WTC11 (cell line): ENCODE measurements around the gene SLC29A1.

Source experiments
- HMGA2 ChIP-seq: fragments of 250-450 bp; sonication (Bioruptor Pico); IDR thresholded peaks from 2 replicates; pipeline ENCODE4 v1.4.0; 2021; ENCODE audit warnings: mild to moderate bottlenecking, moderate library complexity
- MXD4 ChIP-seq: fragments of 250-450 bp; sonication (Bioruptor Pico); IDR thresholded peaks from 2 replicates; pipeline ENCODE4 v1.8.0; 2021; ENCODE audit warnings: mild to moderate bottlenecking, moderate library complexity, borderline replicate concordance
- NFE2L1 ChIP-seq: sonication (generic); formaldehyde crosslinking; IDR thresholded peaks from 2 replicates; pipeline ENCODE4 v1.8.1; 2023; ENCODE audit warnings: missing genetic modification reagents
- NR2C2 ChIP-seq: sonication (generic); formaldehyde crosslinking; IDR thresholded peaks from 2 replicates; pipeline ENCODE4 v1.8.0; 2022; ENCODE audit warnings: mild to moderate bottlenecking, missing genetic modification reagents
- OVOL2 ChIP-seq: fragments of 250-450 bp; sonication (Bioruptor Pico); IDR thresholded peaks from 2 replicates; pipeline ENCODE4 v1.9.0; 2021; ENCODE audit warnings: mild to moderate bottlenecking, borderline replicate concordance
- TF ChIP-seq, protein P1 (sequence below): fragments of 200-600 bp; IDR thresholded peaks from 2 replicates; pipeline ENCODE4 v1.8.0; 2022; ENCODE audit warnings: antibody characterized with exemption
- TF ChIP-seq, protein P2 (sequence below): sonication (generic); formaldehyde crosslinking; IDR thresholded peaks from 2 replicates; pipeline ENCODE4 v1.8.1; 2023; ENCODE audit warnings: mild to moderate bottlenecking, missing genetic modification reagents, moderate library complexity
- TF ChIP-seq, protein P3 (sequence below): sonication (generic); formaldehyde crosslinking; IDR thresholded peaks from 2 replicates; pipeline ENCODE4 v1.8.0; 2022; ENCODE audit warnings: missing genetic modification reagents
- TF ChIP-seq, protein P4 (sequence below): sonication (generic); formaldehyde crosslinking; IDR thresholded peaks from 2 replicates; pipeline ENCODE4 v1.8.1; 2022; ENCODE audit warnings: mild to moderate bottlenecking, moderate library complexity, missing genetic modification reagents

DNA sequence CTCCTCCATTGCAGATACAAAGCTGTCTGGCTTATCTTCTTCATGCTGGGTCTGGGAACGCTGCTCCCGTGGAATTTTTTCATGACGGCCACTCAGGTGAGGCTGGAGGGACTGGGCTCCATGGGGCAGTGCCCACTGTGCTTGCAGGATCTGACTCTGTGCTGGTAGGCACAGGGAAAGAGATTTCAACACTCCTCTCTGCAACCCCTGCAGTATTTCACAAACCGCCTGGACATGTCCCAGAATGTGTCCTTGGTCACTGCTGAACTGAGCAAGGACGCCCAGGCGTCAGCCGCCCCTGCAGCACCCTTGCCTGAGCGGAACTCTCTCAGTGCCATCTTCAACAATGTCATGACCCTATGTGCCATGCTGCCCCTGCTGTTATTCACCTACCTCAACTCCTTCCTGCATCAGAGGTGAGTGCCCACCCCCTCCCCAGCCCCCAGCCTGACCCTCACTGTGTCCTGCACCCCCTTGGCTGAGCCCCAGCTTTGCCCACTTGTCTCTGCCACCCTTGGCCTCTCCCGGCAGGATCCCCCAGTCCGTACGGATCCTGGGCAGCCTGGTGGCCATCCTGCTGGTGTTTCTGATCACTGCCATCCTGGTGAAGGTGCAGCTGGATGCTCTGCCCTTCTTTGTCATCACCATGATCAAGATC is 6.1 kb downstream of the SLC29A1 start:
- TF ChIP-seq, protein P1, sequence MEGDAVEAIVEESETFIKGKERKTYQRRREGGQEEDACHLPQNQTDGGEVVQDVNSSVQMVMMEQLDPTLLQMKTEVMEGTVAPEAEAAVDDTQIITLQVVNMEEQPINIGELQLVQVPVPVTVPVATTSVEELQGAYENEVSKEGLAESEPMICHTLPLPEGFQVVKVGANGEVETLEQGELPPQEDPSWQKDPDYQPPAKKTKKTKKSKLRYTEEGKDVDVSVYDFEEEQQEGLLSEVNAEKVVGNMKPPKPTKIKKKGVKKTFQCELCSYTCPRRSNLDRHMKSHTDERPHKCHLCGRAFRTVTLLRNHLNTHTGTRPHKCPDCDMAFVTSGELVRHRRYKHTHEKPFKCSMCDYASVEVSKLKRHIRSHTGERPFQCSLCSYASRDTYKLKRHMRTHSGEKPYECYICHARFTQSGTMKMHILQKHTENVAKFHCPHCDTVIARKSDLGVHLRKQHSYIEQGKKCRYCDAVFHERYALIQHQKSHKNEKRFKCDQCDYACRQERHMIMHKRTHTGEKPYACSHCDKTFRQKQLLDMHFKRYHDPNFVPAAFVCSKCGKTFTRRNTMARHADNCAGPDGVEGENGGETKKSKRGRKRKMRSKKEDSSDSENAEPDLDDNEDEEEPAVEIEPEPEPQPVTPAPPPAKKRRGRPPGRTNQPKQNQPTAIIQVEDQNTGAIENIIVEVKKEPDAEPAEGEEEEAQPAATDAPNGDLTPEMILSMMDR: no peak
- TF ChIP-seq OVOL2 (CRISPR knock-in tag) (no peak), NFE2L1 (no peak), NR2C2 (CRISPR knock-in tag) (no peak), MXD4 (CRISPR knock-in tag) (no peak), HMGA2 (CRISPR knock-in tag) (no peak)
- TF ChIP-seq, protein P2, sequence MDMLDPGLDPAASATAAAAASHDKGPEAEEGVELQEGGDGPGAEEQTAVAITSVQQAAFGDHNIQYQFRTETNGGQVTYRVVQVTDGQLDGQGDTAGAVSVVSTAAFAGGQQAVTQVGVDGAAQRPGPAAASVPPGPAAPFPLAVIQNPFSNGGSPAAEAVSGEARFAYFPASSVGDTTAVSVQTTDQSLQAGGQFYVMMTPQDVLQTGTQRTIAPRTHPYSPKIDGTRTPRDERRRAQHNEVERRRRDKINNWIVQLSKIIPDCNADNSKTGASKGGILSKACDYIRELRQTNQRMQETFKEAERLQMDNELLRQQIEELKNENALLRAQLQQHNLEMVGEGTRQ (CRISPR knock-in tag): no peak
- TF ChIP-seq, protein P3, sequence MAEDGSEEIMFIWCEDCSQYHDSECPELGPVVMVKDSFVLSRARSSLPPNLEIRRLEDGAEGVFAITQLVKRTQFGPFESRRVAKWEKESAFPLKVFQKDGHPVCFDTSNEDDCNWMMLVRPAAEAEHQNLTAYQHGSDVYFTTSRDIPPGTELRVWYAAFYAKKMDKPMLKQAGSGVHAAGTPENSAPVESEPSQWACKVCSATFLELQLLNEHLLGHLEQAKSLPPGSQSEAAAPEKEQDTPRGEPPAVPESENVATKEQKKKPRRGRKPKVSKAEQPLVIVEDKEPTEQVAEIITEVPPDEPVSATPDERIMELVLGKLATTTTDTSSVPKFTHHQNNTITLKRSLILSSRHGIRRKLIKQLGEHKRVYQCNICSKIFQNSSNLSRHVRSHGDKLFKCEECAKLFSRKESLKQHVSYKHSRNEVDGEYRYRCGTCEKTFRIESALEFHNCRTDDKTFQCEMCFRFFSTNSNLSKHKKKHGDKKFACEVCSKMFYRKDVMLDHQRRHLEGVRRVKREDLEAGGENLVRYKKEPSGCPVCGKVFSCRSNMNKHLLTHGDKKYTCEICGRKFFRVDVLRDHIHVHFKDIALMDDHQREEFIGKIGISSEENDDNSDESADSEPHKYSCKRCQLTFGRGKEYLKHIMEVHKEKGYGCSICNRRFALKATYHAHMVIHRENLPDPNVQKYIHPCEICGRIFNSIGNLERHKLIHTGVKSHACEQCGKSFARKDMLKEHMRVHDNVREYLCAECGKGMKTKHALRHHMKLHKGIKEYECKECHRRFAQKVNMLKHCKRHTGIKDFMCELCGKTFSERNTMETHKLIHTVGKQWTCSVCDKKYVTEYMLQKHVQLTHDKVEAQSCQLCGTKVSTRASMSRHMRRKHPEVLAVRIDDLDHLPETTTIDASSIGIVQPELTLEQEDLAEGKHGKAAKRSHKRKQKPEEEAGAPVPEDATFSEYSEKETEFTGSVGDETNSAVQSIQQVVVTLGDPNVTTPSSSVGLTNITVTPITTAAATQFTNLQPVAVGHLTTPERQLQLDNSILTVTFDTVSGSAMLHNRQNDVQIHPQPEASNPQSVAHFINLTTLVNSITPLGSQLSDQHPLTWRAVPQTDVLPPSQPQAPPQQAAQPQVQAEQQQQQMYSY: no peak
- TF ChIP-seq, protein P4, sequence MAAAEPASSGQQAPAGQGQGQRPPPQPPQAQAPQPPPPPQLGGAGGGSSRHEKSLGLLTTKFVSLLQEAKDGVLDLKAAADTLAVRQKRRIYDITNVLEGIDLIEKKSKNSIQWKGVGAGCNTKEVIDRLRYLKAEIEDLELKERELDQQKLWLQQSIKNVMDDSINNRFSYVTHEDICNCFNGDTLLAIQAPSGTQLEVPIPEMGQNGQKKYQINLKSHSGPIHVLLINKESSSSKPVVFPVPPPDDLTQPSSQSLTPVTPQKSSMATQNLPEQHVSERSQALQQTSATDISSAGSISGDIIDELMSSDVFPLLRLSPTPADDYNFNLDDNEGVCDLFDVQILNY (CRISPR knock-in tag): no peak
